Measurements from ENCODE around the gene PACRG.

- TF ChIP-seq, protein P1, sequence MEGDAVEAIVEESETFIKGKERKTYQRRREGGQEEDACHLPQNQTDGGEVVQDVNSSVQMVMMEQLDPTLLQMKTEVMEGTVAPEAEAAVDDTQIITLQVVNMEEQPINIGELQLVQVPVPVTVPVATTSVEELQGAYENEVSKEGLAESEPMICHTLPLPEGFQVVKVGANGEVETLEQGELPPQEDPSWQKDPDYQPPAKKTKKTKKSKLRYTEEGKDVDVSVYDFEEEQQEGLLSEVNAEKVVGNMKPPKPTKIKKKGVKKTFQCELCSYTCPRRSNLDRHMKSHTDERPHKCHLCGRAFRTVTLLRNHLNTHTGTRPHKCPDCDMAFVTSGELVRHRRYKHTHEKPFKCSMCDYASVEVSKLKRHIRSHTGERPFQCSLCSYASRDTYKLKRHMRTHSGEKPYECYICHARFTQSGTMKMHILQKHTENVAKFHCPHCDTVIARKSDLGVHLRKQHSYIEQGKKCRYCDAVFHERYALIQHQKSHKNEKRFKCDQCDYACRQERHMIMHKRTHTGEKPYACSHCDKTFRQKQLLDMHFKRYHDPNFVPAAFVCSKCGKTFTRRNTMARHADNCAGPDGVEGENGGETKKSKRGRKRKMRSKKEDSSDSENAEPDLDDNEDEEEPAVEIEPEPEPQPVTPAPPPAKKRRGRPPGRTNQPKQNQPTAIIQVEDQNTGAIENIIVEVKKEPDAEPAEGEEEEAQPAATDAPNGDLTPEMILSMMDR (IDR thresholded peaks at IDR 0.05): no peak
- no peak for TF ChIP-seq POLR2A (IDR thresholded peaks at IDR 0.05)
- TF ChIP-seq EP300 (IDR thresholded peaks at IDR 0.05): no peak
Measured at GRCh38 chr6:163086624-163086920, 358.8 kb downstream of the PACRG start.

Data from ovary (tissue), 3 donors.